ENCODE results near the gene SLC4A1. TPM values are rescaled to one million over a fixed set of nuclear protein-coding genes. Genes with fewer than 3 reads are reported as not detected.

SLC4A1 gene
- total RNA-seq, 1 donor from 2014 or later: not detected

DNA sequence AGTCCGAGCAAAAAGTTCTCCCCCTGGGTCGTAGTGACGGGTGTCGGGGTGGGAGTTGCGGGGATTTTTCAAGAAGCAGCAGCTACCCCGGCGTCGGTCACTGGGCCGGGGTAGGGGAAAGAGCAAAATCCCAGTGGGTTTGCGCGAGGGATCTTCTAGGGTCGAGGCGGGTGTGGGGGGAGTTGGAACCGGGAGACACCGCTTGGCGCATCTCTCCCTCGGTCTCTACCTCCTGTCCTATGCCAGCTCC is 46.1 kb downstream of the SLC4A1 start:
- DNase-seq (ENCODE audit: low read depth): no peak

DNA sequence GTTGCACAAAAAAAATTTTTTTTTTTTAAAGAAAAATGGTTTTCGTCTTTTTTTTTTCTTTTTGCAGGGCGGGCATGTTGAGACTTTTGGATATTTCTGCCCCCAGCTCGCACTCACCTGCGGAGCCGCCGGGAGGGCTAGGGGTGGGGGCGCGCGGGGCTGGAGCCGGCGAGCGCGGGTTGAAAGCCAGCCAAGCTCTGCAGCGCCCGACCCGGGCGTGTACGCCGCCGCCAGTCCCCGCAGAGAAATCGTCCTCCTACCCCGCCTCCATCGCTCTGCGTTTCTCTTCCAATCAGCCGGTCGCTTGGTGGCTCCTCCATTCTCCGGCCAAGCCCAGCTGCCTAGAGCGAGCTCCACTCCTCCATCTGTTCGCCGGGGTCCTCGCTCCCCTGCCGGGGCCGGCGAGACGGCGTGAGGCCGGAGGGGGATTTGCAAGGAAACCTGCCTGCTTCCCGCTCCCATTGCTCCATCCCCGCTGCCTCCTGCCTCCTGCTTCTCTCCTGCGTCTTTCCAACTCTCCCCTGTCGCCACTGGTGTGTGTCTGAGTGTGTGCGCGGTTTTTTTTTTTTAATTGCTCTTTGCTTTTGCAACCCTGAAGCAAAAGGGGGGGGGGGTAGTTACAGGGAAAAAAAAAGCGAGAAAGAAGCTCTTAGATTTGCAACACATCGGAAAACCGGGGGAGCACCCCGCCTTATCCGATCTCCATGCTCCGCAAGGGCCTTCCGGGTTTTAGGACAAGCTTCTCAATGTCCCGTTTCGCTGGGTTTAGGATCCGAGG is 46.7 kb downstream of the SLC4A1 start:
- peak; percentile 88 for DNase-seq (ENCODE audit: low read depth)

DNA sequence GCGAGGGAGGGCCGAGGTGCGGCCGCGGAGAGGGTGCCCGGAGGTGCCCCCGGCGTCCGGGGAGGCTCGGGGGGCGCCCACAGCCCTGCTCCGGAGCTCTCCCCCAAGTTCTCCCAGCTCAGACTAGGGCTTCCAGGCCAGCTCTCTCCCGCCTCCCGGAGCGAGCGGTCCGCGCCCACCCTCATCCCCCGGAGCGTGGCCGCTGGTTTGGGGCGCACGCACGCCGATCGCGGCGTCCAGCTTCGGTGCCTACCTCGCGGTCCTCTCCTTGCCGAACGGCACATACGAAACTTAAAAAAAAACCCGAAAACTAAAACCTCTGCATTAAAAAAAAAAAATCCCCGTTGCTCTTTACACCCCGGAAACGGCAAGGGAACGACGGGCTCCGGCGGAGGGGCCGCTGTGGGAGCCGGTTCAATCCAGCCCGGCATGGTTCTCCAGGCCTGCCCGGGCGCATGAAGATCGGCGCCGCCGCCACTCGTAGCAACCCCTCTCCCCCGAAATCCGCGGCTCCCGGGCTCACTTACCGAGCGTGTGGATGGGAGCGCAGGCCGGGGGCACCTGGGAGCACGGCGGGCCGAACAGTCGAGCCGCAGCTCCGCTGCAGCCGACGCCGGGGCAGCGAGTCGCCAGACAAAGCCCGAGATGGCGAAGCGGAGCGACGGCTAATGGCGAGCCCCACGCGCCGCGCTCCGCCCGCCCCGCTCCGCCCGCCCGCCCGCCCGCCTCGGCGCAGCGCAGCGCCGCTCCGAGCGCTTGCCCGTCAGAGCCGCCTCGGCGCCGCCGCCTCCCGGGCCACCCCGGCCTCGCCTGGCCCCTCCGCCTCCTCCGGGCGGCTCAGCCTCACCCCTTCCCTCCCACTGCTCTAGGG is 47.5 kb downstream of the SLC4A1 start:
- DNase-seq (ENCODE audit: low read depth): peak; percentile 57

DNA sequence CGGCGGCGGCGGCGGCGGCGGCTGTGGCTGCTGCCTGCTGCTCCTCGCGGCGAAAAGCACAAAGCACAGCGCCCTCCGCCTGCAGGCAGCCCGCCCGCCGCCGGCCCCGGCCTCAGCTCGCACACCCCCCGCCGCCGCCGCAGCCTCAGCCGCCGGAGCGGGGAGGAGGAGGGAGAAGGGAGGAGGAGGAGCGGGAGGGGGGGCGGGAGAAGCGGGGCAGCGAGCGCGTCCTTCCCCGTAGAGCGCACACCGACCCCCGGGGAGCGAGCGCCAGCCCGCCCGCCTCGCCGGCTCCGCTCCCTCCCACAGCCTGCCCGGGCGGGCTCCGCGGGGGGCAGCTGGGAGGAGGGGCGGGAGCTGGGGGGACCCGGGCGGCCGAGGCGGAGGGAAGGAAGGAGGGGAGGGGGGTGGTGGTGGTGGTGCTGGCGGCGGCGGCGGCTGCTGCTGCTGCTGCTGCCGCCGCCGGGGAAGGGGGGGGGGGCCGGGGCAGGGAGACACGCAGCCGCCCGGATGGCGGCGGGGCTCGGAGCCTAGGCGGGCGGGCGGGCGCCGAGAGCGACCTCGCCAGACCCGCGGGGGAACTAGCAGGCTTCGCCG is 48.2 kb downstream of the SLC4A1 start, which contains the start of gene UBTF:
UBTF (minus strand) TSS at position 60 of the 597 bp plus-strand sequence. CDS start 1,446 bp downstream, outside the sequence.
- peak; percentile 76 for DNase-seq (ENCODE audit: low read depth)

GRCh38 chr17:44219108-44219615 is 48.8 kb downstream of the SLC4A1 start:
- peak; percentile 77 for DNase-seq (ENCODE audit: low read depth)

GRCh38 chr17:44218344-44219107 is 49.4 kb downstream of the SLC4A1 start:
- peak; percentile 92 for DNase-seq (ENCODE audit: low read depth)

- no peak for DNase-seq (ENCODE audit: low read depth)
Measured at GRCh38 chr17:44217738-44218343, 50.1 kb downstream of the SLC4A1 start.

GRCh38 chr17:44216694-44217093 is 51.2 kb downstream of the SLC4A1 start:
- DNase-seq (ENCODE audit: low read depth): no peak

- DNase-seq (ENCODE audit: low read depth): no peak
Measured at GRCh38 chr17:44216173-44216572, 51.8 kb downstream of the SLC4A1 start.

- DNase-seq (ENCODE audit: low read depth): no peak
Measured at GRCh38 chr17:44214896-44215295, 53.0 kb downstream of the SLC4A1 start.

- DNase-seq (ENCODE audit: low read depth): no peak
Measured at GRCh38 chr17:44214230-44214494, 53.8 kb downstream of the SLC4A1 start.

DNA sequence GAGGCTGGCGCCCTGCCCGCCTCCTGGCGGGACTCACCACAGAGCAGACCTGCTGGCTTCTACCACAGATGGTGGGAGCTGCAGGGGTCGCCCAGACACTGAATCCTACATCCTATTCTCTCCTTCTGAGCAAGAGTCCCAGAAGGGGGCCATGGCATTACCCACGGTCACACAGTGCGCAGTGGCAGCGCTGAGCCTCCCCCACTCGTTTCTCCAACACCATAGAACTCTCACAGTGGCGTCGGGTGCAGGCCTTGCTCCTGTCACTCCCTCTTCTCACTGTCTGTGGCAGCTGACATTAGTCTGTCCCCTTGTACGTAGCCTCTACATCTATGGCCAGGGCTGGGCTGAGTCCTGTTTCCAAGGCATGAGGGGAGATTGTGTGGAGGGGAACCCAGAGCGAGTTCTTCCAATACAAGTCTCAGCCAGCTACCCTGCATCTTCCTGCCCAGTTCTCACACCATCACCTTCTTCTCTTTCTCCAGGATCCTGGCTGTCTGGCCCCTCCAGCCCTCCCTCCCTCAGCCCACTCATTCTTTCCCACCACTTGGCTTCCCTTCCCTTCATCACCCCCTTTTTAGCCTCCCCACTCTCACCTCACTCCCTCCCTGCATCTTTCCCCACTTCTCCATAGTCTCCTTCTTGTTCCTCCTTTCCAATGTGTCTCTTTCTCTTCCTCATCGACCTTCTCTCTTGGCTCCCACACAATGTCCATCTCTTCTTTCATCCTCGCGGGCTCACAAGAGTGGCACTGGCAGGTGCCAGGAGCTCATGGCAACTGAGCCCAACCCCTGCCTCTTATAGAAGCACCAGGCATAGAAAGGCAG is 54.3 kb downstream of the SLC4A1 start:
- DNase-seq (ENCODE audit: low read depth): peak; percentile 49

DNA sequence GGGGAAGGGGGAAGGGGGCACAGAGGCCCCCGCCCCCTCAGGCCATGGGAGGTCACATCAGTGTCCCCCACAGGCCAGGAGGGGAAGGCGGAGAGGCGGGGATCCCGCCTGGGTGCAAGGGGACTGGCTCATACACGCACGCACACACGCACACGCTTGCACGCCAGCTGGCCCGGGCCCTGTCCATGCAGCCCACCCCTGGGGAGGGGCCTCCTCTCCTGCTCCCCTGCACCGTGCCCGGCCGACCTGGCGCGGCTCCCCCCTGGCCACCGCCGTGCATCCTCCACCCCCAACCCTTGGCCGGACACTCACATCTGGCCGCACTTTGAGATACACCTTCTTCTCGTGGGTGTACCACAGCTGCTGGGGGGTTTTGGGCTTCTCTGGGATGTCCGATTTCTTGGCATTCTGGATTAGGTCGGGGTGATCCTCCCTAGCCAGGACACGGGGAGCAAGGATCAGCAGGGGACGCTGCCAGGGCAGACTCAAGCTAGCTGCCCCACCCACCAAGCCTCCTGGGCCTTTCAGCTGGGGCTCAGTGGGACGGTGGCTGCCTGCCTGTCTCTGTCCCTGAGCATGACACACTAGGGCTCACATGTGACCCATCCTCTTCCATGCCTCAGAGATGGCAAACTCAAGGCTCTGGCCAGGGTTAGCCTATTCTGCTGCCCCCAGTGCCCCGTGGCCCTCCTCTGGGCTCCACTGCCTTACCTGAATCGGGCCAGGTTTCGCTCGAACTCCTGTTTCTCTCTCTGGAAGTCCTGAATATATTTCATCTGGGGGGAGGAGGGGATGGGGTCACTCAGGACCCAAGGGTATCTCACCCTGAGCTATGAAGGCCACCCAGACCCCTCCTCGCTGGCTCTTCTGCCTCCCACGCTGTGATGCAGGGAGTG is 55.2 kb downstream of the SLC4A1 start:
- DNase-seq (ENCODE audit: low read depth): no peak

GRCh38 chr17:44211281-44212265 is 56.4 kb downstream of the SLC4A1 start:
- DNase-seq (ENCODE audit: low read depth): no peak

GRCh38 chr17:44210342-44211192 is 57.4 kb downstream of the SLC4A1 start:
- peak; percentile 83 for DNase-seq (ENCODE audit: low read depth)

GRCh38 chr17:44209786-44210341 is 58.1 kb downstream of the SLC4A1 start:
- DNase-seq (ENCODE audit: low read depth): no peak
